C1 segment of cervical spinal cord (tissue), 14 donors: ENCODE measurements around the gene POLR1D.
"Not testable (repeated sequence)": the region's sequence is repeated elsewhere in the genome, so short reads cannot be mapped to it uniquely, and the experiment has no call there.

ENCODE experiments used
- DNase-seq, 14 donors: peaks; one replicate each; lab custom pipeline; 2025; lab: John Stamatoyannopoulos, UW

Gene POLR1D

DNA sequence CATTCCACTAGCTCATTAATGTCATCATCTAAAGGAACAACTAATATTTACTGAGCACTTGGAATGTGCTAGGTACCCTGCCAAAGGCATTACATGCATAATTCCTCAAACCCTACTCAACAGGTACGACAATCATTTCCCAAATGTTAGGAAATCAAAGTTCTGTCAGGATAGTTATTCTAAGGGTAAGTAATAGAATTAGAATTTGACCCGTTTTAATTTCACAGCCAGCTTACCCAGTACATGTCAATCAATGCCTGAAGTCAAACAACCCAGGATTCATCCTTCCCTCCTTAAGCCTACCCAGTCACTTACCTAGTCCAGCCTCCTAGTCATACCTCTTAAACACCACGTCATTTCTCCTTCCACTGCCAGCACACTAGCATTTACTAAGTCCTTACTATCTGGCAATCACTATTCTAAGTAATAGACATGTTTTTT is 3.8 kb upstream of the POLR1D start:
- no peak for DNase-seq

DNA sequence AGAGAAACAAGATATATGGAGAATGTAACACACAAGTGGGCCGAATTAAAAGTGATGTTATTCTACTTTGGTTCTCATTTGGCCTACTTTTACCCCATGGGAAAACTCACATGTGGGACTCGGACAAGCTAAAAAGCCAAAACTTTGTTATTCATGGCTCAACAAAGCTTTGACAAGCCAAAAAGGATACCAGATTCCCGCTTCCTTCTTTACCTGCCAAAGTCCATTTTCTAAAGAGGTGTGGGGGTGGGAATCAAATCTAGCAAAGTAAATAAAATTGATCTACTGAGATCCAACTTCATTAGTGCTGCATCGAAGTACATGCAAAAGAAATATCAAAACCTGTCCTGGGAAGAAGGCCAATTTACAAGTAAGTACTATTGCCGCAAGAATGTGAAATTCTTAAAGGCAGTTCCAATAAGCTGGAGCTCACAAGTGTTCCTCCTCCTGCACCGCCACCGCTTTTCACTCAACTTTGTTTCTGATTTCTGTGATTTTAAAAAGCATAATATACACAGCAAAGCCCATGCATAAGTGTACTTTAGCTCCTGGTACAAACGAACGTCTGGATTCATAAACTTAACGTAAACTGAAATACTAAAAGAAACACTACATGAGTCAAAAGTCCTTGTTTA is 2.5 kb upstream of the POLR1D start:
- no peak for DNase-seq

- peak in 5 of 14 donors; percentile 48 to 80 (median 71) for DNase-seq
These were observed 1.8 kb upstream of the POLR1D start for GRCh38 chr13:27619728-27620376.

- DNase-seq = peak; percentile 62 to 98 (median 94)
These were observed 1.1 kb upstream of the POLR1D start, which contains the start of gene LNX2 for GRCh38 chr13:27620377-27621115. LNX2 (minus strand) TSS chr13:27620529; CDS start chr13:27581703, 38,826 bp downstream.

- DNase-seq = peak in 2 of 14 donors; percentile 55
These were observed 651 bp upstream of the POLR1D start for GRCh38 chr13:27621116-27621365.

DNA sequence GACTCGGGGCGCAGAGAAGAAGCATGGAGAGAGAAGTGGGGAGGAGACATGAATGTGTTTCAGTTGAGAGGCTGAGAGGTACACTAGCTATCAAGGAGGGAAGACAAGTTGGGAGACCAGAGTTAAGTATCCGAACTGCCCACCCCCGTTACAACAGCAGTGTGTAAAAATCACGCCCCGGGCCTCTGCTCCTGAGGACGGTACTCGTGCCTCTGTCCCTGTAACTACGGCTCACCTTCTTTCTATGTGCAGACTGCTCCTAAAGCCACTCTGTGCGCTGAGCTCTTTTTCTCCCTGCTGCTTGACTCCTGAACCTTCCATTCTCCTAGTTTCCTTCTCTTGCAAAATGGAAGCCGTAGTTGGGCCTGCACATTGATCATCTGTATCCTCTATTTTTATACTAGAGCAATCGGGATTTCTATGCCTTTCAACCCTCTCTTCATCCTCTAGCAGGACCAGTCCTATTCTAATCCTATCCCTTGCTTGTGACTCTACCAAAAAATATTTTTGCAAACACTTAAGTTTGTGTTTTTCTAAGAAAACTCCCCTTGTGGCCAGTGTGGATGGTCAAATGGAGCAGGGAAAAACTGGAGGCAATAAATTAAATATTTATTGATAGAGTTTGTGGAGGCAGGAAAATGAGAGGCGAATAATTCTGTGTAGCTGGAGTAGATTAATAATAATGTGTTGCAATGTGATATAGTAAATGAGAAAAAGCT is 569 bp downstream of the POLR1D start:
- peak in 1 of 14 donors; percentile 44 for DNase-seq

DNA sequence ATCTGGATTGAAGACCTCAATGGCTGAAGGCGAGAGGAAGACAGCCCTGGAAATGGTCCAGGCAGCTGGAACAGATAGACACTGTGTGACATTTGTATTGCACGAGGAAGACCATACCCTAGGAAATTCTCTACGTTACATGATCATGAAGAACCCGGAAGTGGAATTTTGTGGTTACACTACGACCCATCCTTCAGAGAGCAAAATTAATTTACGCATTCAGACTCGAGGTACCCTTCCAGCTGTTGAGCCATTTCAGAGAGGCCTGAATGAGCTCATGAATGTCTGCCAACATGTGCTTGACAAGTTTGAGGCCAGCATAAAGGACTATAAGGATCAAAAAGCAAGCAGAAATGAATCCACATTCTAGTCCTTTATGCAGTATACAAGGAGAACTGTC is 1.2 kb downstream of the POLR1D start:
- no peak for DNase-seq

DNA sequence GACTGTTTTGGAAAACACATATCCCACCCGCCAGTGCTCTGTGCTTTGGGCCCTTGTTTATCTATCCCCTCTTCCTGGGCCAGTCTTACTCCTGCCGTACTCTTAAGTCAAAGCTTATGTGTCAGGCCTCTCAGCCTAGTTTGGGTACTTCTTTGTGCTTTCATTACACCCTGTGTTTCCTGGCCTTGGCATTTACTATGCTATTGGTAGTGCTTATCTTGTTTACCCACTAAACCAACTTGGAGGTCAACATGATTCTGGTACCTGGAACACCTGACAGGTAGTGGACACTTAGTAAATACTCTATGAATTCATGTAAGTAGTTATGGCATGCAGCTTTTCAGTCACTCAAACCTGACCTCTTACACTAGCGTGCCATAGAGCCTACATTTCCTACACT is 2.4 kb downstream of the POLR1D start:
- DNase-seq = no peak

DNA sequence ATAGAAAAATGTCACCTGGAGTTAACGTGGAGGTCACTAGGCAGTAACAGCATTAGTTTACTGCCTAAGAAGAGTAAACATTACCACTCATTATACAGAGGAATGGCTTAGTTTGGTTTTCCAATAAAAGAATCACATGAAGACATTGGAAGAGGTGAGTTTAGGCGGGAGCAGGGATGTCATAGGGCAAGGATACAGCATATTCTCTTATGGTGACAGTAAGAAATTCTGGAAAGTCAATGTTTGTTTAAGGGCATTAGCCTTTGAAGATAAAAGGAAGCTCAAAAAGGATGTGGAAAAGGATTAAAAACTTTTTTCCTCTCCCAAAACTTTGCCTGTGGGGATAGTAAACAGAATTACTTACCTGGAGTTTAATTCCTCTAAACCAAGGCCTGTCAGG is 4.1 kb downstream of the POLR1D start:
- no peak for DNase-seq

GRCh38 chr13:27627380-27627779 is 5.7 kb downstream of the POLR1D start:
- DNase-seq = no peak

GRCh38 chr13:27628081-27628480 is 6.4 kb downstream of the POLR1D start:
- DNase-seq = peak in 1 of 14 donors; percentile 29

DNA sequence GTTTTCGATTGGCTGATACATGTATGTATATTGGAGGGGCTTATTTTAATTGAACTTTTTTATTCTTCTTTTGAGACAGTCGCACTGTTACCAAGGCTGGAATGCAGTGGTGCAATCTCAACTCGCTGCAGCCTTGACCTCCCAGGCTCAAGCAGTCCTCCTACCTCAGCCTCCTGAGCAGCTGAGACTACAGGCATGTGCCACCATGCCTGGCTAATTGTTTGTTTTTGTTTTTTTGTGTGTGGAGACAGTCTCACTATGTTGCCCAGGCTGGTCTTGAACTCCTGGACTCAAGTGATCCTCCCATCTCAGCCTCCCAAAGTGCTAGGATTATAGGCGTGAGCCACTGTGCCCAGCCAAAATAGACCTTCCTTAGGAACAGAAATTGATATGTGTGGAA is 7.1 kb downstream of the POLR1D start:
- not testable (repeated sequence) for DNase-seq

DNA sequence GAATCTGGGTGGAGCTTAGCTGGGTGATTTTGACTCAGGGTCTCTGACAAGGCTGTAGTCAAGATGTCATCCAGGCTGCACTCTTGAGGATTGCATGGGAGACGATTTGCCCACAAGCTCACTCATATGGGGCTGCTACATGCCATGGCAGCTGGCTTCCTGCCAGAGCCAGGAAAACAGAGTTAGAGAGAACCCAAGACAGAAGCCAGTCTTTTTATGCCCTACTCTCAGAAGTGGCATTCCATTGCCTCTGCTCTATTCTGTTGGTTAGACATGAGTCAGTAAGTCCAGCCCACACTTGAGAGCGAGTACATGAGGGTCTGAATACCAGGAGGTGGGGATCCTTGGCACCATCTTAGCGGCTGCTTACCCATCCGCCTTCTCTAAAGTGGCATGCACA is 9.5 kb downstream of the POLR1D start:
- no peak for DNase-seq

- DNase-seq = no peak
These were observed 10.0 kb downstream of the POLR1D start for GRCh38 chr13:27631665-27632064.

- DNase-seq = peak in 1 of 14 donors; percentile 51
These were observed 10.5 kb downstream of the POLR1D start for GRCh38 chr13:27632214-27632613.

DNA sequence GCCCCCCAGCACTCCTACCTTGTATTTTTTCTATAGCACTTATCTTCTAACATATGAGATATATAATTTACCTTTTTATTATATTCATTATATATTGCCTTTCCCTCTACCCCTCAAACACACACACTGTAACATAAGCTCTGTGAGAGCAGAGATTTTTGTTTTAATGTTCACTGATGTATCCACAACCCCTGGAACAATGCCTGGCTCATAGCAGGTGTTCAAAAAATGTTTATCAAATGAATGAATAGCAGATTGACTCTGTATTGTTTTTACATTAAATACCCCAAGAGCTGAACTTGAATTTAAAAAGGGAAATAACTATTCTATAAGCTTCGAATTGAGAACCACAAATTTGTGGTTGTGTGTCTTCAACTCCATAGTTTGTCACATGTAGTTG is 11.0 kb downstream of the POLR1D start:
- DNase-seq = peak in 1 of 14 donors; percentile 36

DNA sequence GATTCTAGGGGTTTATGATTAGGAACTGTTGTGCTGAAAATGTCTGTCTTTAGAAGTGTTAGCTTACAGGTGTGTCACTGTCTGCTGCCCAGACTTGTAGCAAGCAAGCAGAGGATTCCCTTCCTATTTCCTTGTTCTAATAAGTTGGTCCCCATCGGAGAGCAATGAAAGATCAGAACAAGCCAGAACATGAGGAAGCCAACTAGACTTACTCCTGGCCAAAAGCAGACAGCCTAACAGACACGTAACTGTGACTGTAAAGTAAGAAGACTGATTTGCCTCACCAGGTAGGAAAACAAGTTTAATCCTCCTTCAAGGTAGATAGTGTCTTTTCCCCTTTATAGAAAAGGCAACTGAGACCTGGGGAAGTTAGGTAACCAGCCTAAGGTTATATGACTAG is 12.5 kb downstream of the POLR1D start:
- no peak for DNase-seq

DNA sequence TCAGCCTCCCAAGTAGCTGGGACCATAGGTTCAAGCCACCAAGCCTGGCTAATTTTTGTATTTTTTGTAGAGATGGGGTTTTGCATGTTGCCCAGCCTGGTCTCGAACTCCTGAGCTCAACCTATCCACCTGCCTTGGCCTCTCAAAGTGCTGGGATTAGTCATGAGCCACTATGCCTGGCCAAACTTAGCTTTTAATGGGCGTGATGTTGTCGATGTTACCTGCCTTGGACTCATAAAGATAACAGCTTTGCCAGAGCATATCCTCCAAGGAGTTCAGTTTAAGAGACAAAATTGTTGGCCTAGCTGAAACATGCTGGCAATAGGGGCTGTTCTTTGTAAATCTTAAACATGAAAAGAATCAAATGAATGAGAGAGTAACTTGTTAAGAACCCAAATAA is 13.1 kb downstream of the POLR1D start:
- no peak for DNase-seq

DNA sequence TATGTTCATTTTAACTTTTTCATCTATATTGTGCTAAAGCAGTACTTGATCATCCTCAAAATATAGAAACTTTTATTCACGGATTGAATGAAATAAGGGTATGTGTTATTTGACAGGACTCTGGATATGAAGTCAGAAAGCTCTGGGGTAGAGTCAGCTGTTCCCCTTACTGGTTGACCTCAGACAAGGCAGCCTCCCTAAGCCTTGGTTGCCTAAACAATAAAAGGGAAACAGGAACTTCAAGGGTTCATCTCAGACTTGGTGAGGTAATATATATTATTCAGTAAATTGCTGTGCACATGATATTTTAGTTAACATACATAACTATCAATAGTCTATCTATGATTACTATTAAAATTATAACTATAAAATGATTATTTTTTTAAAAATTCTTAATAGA is 13.6 kb downstream of the POLR1D start:
- DNase-seq = no peak

DNA sequence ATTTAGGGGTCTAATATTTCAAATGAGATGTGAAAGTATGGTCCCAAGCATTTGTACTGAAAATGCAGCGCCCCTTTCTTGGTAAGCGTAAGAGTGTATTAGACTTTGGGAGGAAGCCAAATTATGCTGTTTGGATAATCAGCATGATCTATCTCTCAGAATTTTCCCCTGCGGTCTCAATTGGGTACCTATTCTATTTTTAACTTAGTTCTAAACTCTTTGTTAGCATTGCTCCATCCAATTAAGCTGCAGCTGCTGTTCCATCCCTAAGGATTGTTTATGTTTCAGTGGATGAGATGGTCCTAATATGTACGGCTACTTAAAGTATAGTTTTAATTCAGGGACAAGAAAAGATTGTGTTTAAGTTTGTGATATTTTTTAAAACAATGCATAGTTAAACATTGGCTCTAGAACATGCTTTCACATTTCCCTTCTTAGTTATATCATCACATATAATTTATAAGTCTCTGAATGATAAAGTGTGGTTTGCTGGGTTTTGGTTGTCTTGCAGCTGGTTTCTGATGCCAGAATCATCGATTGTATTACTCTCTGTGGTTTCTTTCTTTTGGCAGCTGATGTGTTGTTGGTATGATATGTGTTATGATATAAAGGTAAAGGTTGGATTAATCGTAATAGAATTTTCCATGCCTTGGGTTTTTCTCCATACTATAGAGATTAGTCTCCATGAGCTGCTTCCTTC is 15.0 kb downstream of the POLR1D start:
- no peak for DNase-seq

GRCh38 chr13:27637289-27637626 is 15.6 kb downstream of the POLR1D start:
- DNase-seq = no peak

GRCh38 chr13:27638001-27638400 is 16.3 kb downstream of the POLR1D start:
- no peak for DNase-seq
